Thymus (tissue), 11 donors: ENCODE measurements around the gene MGAT5B. TPM values are rescaled to one million over a fixed set of nuclear protein-coding genes. Genes with fewer than 3 reads are reported as not detected.

ENCODE experiments used
- DNase-seq, 9 donors: peaks; one replicate each; pipeline ENCODE4 v3.0.0-alpha.2; 2013; ENCODE audit warnings: low spot score in 9 of 9, low read depth in 6 of 9, missing footprints in 1 of 9
- H3K27ac ChIP-seq, 2 donors: one replicate each; pipeline ENCODE4 v1.5.1; 2013; ENCODE audit warnings: control low read depth in 1 of 2, low read depth in 1 of 2, low read length in 1 of 2, mild to moderate bottlenecking in 1 of 2, moderate library complexity in 1 of 2
- H3K27me3 ChIP-seq, 2 donors: one replicate each; pipeline ENCODE4 v1.5.1; 2013; ENCODE audit warnings: low read length in 1 of 2; ENCODE audit not compliant: control insufficient read depth in 2 of 2, insufficient read depth in 1 of 2
- H3K36me3 ChIP-seq, 2 donors: one replicate each; pipeline ENCODE4 v1.5.1; 2013; ENCODE audit warnings: low read length in 1 of 2, mild to moderate bottlenecking in 1 of 2, moderate library complexity in 1 of 2; ENCODE audit not compliant: control insufficient read depth in 2 of 2, insufficient read depth in 2 of 2
- H3K4me1 ChIP-seq, 2 donors: one replicate each; pipeline ENCODE4 v1.5.1; 2013; ENCODE audit warnings: low read length in 2 of 2; ENCODE audit not compliant: control insufficient read depth in 2 of 2, insufficient read depth in 2 of 2
- H3K4me3 ChIP-seq, 2 donors: one replicate each; pipeline ENCODE4 v1.5.1; 2013; ENCODE audit warnings: low read length in 2 of 2, control low read depth in 1 of 2, mild to moderate bottlenecking in 1 of 2
- H3K9me3 ChIP-seq, 2 donors: one replicate each; pipeline ENCODE4 v1.5.1; 2013; ENCODE audit warnings: low read length in 1 of 2, mild to moderate bottlenecking in 1 of 2; ENCODE audit not compliant: control insufficient read depth in 2 of 2, insufficient read depth in 1 of 2
- whole genome bisulfite sequencing: extraction: QIAGEN DNeasy Blood & Tissue Kit; methylation state at CpG from one replicate; pipeline ENCODE4 v1.1.7; 2013; 5-methylcytosine and 5-hydroxymethylcytosine counted together
- polyA plus RNA-seq: library from polyadenylated mRNA; stranded (reverse); fragments of 200-250 nt; gene quantifications from one replicate; pipeline ENCODE4 v1.2.3, GENCODE V29; 2013
- total RNA-seq: library from RNA; stranded (reverse); fragments of 120-200 nt; gene quantifications from one replicate; pipeline ENCODE4 v1.2.4, GENCODE V29; 2013
- donor health status: healthy.

The MGAT5B gene
- total and polyA plus RNA-seq, 2 donors, result 0.09 to 1.0 TPM

DNA sequence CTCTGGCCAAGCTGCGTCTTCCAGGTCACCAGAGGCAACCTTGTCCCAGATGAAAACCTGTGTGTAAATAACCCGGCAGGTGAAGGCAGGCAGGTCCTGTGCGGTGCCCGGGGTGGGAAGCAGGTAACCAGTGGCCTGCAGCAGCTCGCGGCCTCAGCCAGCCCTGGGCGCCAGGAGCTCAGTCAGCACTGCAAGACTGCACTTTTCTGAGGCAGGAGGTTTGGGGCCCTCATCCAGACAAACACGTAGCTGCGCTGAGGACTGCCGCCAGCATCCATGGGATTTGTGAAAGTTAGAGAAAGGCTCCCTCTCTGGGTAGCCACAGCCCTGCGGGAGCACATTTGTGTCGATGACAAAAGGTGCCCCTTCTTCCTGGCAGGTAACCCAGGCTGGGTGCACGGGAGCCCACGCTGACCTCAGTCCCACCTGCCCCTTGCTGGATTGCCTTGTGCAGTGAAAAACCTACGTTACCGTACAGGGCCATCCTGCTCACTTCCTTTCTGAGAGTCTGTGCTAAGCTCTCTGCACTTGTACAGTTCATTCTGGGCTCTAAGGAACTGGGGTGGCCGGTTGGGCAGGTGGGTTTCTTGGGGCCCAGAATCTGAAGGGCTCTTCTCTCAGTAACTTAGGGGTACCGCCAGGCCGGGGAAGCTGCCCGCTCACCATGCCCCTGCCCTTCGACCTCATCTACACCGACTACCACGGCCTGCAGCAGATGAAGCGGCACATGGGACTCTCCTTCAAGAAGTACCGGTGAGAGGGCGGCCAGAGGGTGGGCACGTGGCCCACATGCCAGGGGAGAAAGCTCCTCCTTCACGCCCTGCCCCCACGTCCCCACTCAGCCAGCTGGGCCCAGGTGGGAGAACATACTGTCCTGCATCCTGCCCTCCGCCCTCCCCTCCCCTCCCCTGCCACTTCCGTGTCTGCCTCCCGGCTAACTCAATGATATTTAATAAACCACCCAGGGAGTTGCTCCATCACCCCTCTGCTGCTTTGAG is 56.4 kb downstream of the MGAT5B start:
- no peak overlapping the region for H3K27ac ChIP-seq
- H3K4me3 ChIP-seq, result no peak overlapping the region
- no peaks in the 10 kb centered on the region for H3K36me3 ChIP-seq
- WGBS, result 82% methylated on average over 32 of the region's 32 CpGs
- H3K27me3 ChIP-seq, result peaks cover 0 to 34% of the 10 kb centered on the region in 2 donors
- no peak for DNase-seq
- H3K4me1 ChIP-seq, result no peaks in the 10 kb centered on the region
- no peaks in the 10 kb centered on the region for H3K9me3 ChIP-seq

DNA sequence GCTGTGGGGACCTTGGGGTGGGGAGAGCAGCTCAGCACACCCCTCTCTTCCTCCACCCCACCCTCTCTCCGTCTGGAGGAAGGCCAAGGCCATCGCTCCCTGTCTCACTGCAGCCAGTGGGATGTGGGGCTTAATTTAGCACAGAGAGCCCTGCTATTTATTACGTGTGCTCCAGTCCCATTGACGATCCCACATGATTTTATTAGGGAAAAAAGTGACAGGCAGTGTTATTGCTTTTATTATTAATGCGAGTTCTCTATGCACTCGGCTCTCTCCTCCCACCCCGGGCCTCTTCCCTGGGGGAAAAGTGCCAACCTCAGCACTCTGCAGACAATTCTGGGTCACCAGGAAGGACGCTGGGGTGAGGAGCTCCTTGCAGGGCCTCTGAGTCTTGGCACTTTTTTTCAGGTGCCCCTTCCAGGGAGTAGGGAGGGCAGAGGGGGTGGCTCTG is 57.3 kb downstream of the MGAT5B start:
- Histone ChIP-seq H3K36me3 (no peaks in the 10 kb centered on the region), H3K27me3 (peaks cover 0 to 26% of the 10 kb centered on the region in 2 donors), H3K4me3 (no peak overlapping the region), H3K9me3 (no peaks in the 10 kb centered on the region), H3K27ac (no peak overlapping the region), H3K4me1 (no peaks in the 10 kb centered on the region)
- no peak for DNase-seq
- WGBS, result 84% methylated on average over 8 of the region's 8 CpGs

DNA sequence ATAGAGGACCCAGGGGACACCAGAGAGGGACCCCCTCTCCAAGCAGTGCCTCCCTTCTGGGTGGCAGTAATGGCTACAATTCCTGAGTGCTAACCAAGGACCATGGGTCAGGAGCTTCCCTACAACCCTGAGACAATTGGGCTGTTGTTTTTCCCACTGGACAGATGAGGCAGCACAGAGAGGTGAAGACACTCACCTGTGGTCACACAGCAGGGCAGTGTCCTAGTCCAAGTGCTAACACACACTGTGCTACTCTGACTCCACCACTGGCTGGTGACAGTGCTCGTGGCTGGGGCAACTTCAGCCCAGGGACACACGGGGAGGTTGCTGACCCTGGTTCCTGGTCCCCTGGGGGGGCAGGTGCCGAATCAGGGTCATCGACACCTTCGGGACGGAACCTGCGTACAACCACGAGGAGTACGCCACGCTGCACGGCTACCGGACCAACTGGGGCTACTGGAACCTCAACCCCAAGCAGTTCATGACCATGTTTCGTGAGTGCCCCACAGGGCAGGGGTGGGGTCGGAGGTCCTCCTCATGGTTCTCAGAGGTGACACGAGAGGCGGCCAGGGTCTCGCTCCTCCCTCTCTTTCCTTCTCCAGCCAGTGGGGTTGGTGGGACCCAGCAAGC is 58.1 kb downstream of the MGAT5B start:
- Histone ChIP-seq H3K36me3 (no peaks in the 10 kb centered on the region), H3K4me3 (no peak overlapping the region), H3K9me3 (no peaks in the 10 kb centered on the region), H3K27me3 (peaks cover 0 to 18% of the 10 kb centered on the region in 2 donors), H3K27ac (no peak overlapping the region), H3K4me1 (no peaks in the 10 kb centered on the region)
- 89% methylated on average over 17 of the region's 17 CpGs for WGBS
- no peak for DNase-seq

DNA sequence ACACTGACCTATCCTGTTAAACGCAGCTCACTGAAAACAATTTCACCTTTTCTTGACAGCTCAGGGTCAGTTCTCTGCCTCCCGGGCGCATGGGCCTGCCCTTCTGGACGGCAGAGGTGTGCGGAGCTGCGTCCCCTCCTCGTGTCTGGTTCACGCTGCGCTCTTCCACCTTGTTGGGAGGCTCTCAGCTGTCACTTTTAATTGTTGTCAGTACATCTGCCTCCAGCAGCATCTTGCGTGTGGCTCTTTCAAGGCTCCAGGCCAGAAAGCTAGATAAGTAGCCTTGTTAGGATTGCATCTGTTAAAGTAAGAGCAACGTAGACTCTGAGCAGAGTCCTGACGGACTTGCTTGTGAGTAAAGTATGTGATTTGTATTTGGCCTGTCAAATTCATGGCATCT is 59.4 kb downstream of the MGAT5B start:
- Histone ChIP-seq H3K36me3 (no peaks in the 10 kb centered on the region), H3K27me3 (peaks cover 0 to 11% of the 10 kb centered on the region in 2 donors), H3K27ac (no peak overlapping the region), H3K9me3 (no peaks in the 10 kb centered on the region), H3K4me1 (no peaks in the 10 kb centered on the region), H3K4me3 (no peak overlapping the region)
- no peak for DNase-seq
- 97% methylated on average over 12 of the region's 12 CpGs for WGBS

DNA sequence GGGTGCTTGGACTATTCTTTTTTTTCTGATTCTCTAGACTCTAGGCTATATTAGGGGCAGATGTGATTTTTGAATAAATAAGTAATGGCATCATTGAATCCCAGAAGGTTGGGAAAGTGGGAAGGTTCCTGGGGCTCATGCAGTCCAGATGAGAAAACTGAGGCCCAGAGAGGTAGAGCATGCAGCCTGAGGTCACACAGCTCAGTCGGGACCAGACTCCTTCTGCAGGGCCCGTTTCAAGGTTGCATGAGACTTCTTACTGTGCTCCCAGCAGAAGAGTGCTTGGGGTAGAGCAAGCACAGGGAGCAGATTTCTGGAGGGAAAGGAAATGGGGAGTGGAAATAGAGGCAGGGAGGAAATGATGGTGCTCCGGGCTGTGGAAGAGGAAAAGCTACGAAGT is 59.8 kb downstream of the MGAT5B start:
- Histone ChIP-seq H3K36me3 (no peaks in the 10 kb centered on the region), H3K9me3 (no peaks in the 10 kb centered on the region), H3K27me3 (peaks cover 0 to 8% of the 10 kb centered on the region in 2 donors), H3K4me1 (no peaks in the 10 kb centered on the region), H3K27ac (no peak overlapping the region), H3K4me3 (no peak overlapping the region)
- no peak for DNase-seq
- 96% methylated on average over 4 of the region's 4 CpGs for WGBS

DNA sequence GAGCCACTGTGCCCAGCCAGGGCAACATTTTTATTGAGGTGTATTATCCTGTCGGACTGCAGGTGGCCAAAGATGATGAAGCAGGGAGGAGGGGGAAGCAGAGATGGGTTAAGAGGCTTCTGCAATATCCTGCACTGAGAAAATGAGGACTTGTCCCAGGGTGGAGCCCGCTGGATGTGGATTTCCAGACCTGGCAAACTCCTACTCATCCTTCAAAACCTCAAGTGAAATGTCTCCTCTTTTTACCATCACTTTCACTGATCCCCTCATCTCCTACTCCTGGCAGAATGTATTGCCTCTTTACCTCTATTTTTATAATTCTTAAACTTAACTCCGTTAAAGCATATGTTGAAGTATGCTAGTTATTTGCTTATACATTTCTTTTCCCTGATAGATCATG is 60.9 kb downstream of the MGAT5B start:
- Histone ChIP-seq H3K27ac (no peak overlapping the region), H3K4me1 (no peaks in the 10 kb centered on the region), H3K27me3 (peaks cover 0 to 6% of the 10 kb centered on the region in 2 donors), H3K9me3 (no peaks in the 10 kb centered on the region), H3K4me3 (no peak overlapping the region), H3K36me3 (no peaks in the 10 kb centered on the region)
- 98% methylated on average over 3 of the region's 3 CpGs for WGBS
- no peak for DNase-seq

DNA sequence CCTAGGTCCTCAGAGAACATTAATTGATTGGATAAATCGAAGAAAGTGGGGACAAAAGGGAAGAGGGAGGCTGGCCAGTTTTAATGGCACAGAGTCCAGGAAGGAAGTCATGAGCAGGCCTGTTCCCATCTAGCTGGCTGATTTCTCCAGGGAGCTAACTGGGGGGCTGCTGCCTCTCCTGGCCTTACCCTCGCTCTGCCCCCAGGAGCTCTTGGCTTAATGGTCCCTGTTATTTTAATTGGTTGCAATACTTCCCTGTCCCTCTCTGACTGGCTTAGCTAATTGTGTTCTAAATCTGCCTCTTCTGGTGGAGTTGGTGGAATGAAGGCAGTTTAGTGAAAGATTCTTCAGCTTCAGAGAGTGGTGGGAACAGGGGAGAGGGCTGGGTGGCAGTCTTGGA is 61.4 kb downstream of the MGAT5B start:
- whole genome bisulfite sequencing, result 92% methylated on average over 2 of the region's 2 CpGs
- no peaks in the 10 kb centered on the region for H3K4me1 ChIP-seq
- no peak for DNase-seq
- H3K27ac ChIP-seq, result no peak overlapping the region
- H3K9me3 ChIP-seq, result no peaks in the 10 kb centered on the region
- no peaks in the 10 kb centered on the region for H3K36me3 ChIP-seq
- H3K27me3 ChIP-seq, result peaks cover 0 to 6% of the 10 kb centered on the region in 2 donors
- H3K4me3 ChIP-seq, result no peak overlapping the region

DNA sequence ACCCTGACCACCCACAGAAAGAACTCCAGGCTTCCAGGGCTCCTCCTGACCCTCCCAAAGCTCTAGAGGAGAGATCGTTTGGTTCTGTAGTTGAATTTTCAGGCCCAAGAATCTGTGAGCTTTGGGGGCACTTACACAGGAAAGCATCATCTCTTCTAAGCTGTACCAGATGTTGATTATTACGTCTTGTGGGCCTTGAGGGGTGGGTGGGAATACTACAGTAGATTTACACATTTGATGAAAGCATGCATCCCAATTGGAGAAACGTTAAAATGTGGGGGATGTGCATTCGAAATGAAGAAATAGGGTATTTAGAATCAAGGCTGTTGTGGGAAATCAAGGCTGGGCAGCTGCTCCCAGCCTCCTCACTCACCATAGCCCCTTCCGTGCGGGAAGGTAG is 61.9 kb downstream of the MGAT5B start:
- WGBS, result 94% methylated on average over 6 of the region's 6 CpGs
- Histone ChIP-seq H3K27me3 (peaks cover 0 to 6% of the 10 kb centered on the region in 2 donors), H3K27ac (no peak overlapping the region), H3K36me3 (no peaks in the 10 kb centered on the region), H3K9me3 (no peaks in the 10 kb centered on the region), H3K4me1 (no peaks in the 10 kb centered on the region), H3K4me3 (no peak overlapping the region)
- DNase-seq, result no peak
